ENCODE results near the gene COLQ. TPM values are rescaled to one million over a fixed set of nuclear protein-coding genes. Genes with fewer than 3 reads are reported as not detected.
"Not testable (repeated sequence)": the region's sequence is repeated elsewhere in the genome, so short reads cannot be mapped to it uniquely, and the experiment has no call there.

COLQ gene
- total RNA-seq = under 1 TPM; 0.48 to 0.74 TPM

DNA sequence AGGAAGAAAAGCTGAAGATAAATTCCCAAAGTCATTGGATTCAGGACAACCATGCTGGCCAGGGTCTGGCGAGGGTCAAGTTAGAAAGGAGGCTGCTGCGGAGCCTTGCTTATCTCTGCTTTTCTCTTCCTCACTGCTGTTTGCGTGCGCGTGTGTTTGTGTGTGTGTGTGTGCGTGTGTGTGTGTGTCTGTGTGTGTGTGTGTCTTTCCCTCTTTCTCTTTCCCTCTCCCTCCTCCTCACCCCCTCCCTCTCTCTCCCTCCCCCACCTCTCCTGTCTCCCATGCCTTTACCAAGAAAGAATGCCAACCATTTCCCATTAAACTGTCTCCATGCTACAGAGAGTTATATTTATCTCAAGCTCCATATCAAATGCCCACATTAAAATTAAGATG, at the start of gene COLQ:
Gene COLQ, minus strand, starts transcription at position 134 of the 393 bp plus-strand sequence. Its CDS starts 81 bp downstream, at position 53.
- Mint-ChIP-seq H3K9me3 (no peaks in the 10 kb centered on the region), H3K4me1 (peaks cover 14% of the 10 kb centered on the region), H3K27ac (no peak within 1 kb of the TSS), H3K36me3 (no peaks in the 10 kb centered on the region), H3K4me3 (no peak within 1 kb of the TSS), H3K27me3 (peaks cover 17% of the 10 kb centered on the region)
- DNase-seq = no peak

DNA sequence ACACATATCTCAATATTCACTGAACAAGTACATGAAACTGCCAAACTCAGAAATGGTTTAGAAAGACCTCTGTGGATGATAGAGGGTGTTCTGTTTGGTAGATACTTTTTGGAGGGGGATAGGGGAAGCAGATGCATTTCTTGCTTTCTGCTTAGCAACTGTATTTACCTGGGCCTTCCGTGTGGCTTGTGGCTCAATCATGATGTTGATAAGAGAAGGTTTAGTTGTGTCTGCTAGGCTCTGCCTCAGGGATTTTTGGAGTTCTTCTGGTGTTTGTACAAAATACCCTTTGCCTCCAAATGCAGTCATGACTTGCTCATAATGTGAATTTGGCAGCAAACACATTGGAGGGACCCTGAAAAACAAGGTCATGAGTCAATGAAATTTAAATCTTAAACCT, 41.7 kb upstream of the COLQ start:
- Mint-ChIP-seq H3K36me3 (peaks cover 6% of the 10 kb centered on the region), H3K9me3 (no peaks in the 10 kb centered on the region), H3K27ac (no peak overlapping the region), H3K27me3 (no peaks in the 10 kb centered on the region), H3K4me1 (no peaks in the 10 kb centered on the region), H3K4me3 (no peak overlapping the region)
- no peak for DNase-seq

DNA sequence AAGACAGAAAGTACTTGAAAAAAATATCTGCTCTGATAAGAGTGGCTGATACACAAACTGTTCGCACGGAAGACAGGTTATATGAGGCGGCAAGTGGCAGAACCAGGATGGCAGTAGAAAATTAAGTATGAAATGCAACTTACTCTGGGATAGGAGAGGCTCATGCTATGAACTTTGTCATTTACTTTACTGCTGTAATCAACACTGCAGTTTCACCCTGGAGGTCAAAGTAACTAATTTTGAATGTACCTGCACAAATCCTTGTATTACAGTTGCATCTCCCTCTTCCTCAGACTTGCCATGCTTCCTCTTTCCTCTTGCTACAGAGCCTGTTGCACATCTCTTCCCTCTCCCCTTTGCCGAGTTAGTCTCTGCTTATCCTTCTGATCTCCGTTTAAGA, 41.1 kb upstream of the COLQ start:
- peaks cover 6% of the 10 kb centered on the region for H3K36me3 Mint-ChIP-seq

DNA sequence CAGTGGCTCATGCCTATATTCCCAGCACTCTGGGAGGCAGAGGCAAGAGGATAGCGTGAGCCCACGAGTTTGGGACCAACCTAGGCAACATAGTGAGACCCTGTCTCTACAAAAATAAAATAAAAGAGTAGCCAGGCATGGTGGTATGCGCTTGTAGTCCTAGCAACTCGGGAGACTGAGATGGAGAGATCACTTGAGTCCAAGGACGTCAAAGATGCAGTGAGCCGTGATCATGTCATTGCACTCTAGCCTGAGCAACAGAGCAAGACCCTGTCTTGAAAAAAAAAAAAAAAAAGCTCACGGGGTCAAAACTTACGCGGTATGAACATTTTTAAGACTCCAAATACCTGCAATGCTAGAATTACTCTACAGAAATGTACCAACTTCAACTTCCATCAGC, 37.1 kb upstream of the COLQ start:
- peaks cover 19% of the 10 kb centered on the region for H3K4me1 Mint-ChIP-seq
- peaks cover 3% of the 10 kb centered on the region for H3K36me3 Mint-ChIP-seq
- H3K27me3 Mint-ChIP-seq = no peaks in the 10 kb centered on the region
- H3K9me3 Mint-ChIP-seq = no peaks in the 10 kb centered on the region
- no peak overlapping the region for H3K4me3 Mint-ChIP-seq
- DNase-seq = no peak
- no peak overlapping the region for H3K27ac Mint-ChIP-seq

More for the DNA sequence above, 41.1 kb upstream of the COLQ start:
- DNase-seq = no peak
- H3K27ac Mint-ChIP-seq = no peak overlapping the region
- H3K4me3 Mint-ChIP-seq = no peak overlapping the region
- H3K27me3 Mint-ChIP-seq = no peaks in the 10 kb centered on the region
- H3K9me3 Mint-ChIP-seq = no peaks in the 10 kb centered on the region
- H3K4me1 Mint-ChIP-seq = peaks cover 3% of the 10 kb centered on the region

- Mint-ChIP-seq H3K27me3 (no peaks in the 10 kb centered on the region), H3K4me1 (peaks cover 21% of the 10 kb centered on the region), H3K4me3 (no peak overlapping the region), H3K36me3 (no peaks in the 10 kb centered on the region), H3K9me3 (no peaks in the 10 kb centered on the region), H3K27ac (peak overlapping the region; percentile 60)
- DNase-seq = peak; percentile 65
Observed at GRCh38 chr3:15557511-15557946, 36.0 kb upstream of the COLQ start.

DNA sequence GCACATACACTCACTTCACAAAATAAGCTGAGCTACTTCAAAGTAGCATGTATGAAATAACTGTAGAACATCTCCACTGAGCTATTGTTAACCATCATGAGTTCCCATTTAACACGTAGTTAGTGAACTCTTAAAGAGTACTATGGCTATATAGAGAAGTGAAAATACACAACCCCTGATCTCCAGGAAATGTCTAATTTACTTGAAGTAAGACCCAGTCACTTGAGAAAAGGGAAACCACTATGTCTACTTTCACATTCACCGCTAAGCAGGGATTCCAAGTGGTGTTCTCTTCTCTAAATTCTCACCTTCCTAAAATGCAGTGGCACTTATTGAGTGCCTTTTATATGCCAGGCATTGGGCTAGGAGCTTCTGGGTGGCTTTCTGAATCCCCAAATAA, 35.0 kb upstream of the COLQ start:
- Mint-ChIP-seq H3K27ac (peak overlapping the region; percentile 80), H3K9me3 (no peaks in the 10 kb centered on the region), H3K36me3 (peaks cover under 1% of the 10 kb centered on the region), H3K4me1 (peaks cover 21% of the 10 kb centered on the region), H3K27me3 (no peaks in the 10 kb centered on the region), H3K4me3 (no peak overlapping the region)
- DNase-seq = no peak

DNA sequence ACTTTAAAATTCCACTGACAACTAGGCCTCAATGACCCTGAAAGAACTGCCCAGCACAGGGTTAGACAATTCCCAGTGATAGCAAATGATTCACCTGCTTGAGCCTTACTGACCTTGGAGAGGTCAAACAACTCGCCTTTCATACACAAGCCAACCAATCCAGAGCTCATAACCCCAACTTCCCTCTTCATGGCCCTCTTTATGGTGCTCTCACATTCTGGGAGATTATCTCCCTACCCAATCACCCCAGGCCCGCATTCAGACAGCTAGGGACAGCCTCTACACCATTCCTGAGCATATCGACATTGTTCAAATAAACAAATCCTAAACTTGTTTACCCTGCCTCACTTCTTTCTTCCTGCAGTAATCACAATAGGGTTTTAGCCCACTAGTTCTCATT, 32.2 kb upstream of the COLQ start:
- peak overlapping the region; percentile 44 for H3K27ac Mint-ChIP-seq
- H3K36me3 Mint-ChIP-seq = peaks cover 9% of the 10 kb centered on the region
- no peak overlapping the region for H3K4me3 Mint-ChIP-seq
- no peaks in the 10 kb centered on the region for H3K27me3 Mint-ChIP-seq
- H3K4me1 Mint-ChIP-seq = peaks cover 21% of the 10 kb centered on the region
- DNase-seq = no peak
- no peaks in the 10 kb centered on the region for H3K9me3 Mint-ChIP-seq

- no peaks in the 10 kb centered on the region for H3K27me3 Mint-ChIP-seq
- peaks cover 9% of the 10 kb centered on the region for H3K36me3 Mint-ChIP-seq
- peaks cover 18% of the 10 kb centered on the region for H3K4me1 Mint-ChIP-seq
- H3K4me3 Mint-ChIP-seq = no peak overlapping the region
- H3K27ac Mint-ChIP-seq = no peak overlapping the region
- no peak for DNase-seq
- peaks cover 2% of the 10 kb centered on the region for H3K9me3 Mint-ChIP-seq
Observed at GRCh38 chr3:15551902-15552301, 30.4 kb upstream of the COLQ start.

GRCh38 chr3:15549846-15550245, 28.3 kb upstream of the COLQ start:
- Mint-ChIP-seq H3K9me3 (peaks cover 10% of the 10 kb centered on the region), H3K36me3 (peaks cover 11% of the 10 kb centered on the region), H3K27me3 (no peaks in the 10 kb centered on the region), H3K4me3 (no peak overlapping the region), H3K4me1 (peaks cover 5% of the 10 kb centered on the region), H3K27ac (no peak overlapping the region)
- DNase-seq = no peak

GRCh38 chr3:15542614-15543013, 21.1 kb upstream of the COLQ start:
- H3K36me3 Mint-ChIP-seq = peaks cover 10% of the 10 kb centered on the region
- no peaks in the 10 kb centered on the region for H3K27me3 Mint-ChIP-seq
- H3K4me1 Mint-ChIP-seq = peaks cover 15% of the 10 kb centered on the region
- no peak for DNase-seq
- no peak overlapping the region for H3K4me3 Mint-ChIP-seq
- no peak overlapping the region for H3K27ac Mint-ChIP-seq
- peaks cover 10% of the 10 kb centered on the region for H3K9me3 Mint-ChIP-seq

- H3K4me1 Mint-ChIP-seq = peaks cover 26% of the 10 kb centered on the region
- no peak overlapping the region for H3K27ac Mint-ChIP-seq
- no peaks in the 10 kb centered on the region for H3K27me3 Mint-ChIP-seq
- H3K36me3 Mint-ChIP-seq = peaks cover 8% of the 10 kb centered on the region
- DNase-seq = no peak
- H3K4me3 Mint-ChIP-seq = no peak overlapping the region
- peaks cover 3% of the 10 kb centered on the region for H3K9me3 Mint-ChIP-seq
Observed at GRCh38 chr3:15541371-15541770, 19.9 kb upstream of the COLQ start.

DNA sequence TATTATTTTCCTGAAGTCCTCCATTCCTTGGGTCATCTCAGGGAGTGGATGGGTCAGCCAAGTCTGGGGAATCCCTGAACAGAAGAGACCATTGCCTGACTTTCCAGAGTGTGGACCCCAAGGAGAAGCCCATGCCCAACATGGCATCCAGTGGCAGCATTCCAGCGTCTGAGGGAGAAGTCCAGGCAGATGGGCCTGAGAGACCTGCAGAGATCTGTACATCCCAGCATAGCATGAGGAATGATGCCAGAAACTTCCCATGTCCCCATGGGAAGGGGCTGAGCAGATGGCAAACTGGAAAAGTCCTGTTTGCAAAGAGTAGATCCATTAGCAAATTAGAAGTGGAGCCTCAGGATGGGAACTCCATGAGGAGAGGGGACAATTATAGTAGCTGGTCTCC, 17.6 kb upstream of the COLQ start:
- H3K4me1 Mint-ChIP-seq = peaks cover 44% of the 10 kb centered on the region
- H3K4me3 Mint-ChIP-seq = no peak overlapping the region

GRCh38 chr3:15538345-15538744, 16.8 kb upstream of the COLQ start:
- Mint-ChIP-seq H3K4me3 (no peak overlapping the region), H3K4me1 (peaks cover 41% of the 10 kb centered on the region), H3K27me3 (no peaks in the 10 kb centered on the region), H3K36me3 (peaks cover 8% of the 10 kb centered on the region), H3K27ac (no peak overlapping the region), H3K9me3 (no peaks in the 10 kb centered on the region)
- DNase-seq = no peak

More for the DNA sequence above, 17.6 kb upstream of the COLQ start:
- Mint-ChIP-seq H3K9me3 (no peaks in the 10 kb centered on the region), H3K27me3 (no peaks in the 10 kb centered on the region), H3K36me3 (peaks cover 8% of the 10 kb centered on the region), H3K27ac (no peak overlapping the region)
- DNase-seq = no peak

DNA sequence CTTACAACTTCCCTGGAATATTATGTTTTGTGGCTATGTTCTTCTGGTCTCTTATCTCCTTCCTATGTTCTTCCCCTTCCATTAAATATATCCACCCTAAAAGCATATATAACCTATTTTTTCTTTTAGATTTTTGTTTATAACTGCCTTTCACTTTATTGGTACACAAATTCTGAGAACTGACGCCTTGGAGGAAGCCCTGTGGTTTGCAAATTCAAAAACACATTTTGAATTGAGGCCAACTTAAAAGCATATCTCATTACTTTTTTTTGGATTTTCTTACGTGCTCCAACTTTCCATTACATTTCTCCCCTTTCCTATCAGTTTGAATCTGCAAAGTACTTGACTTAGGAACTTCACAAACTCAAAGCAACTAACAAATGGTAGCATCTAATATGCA, 15.3 kb upstream of the COLQ start:
- no peak for DNase-seq
- Mint-ChIP-seq H3K36me3 (peaks cover 8% of the 10 kb centered on the region), H3K4me1 (peaks cover 41% of the 10 kb centered on the region), H3K9me3 (no peaks in the 10 kb centered on the region), H3K27ac (peak overlapping the region; percentile 52), H3K4me3 (no peak overlapping the region), H3K27me3 (no peaks in the 10 kb centered on the region)

GRCh38 chr3:15535732-15536131, 14.2 kb upstream of the COLQ start:
- H3K4me1 Mint-ChIP-seq = peaks cover 41% of the 10 kb centered on the region
- peak overlapping the region; percentile 65 for H3K27ac Mint-ChIP-seq
- no peaks in the 10 kb centered on the region for H3K9me3 Mint-ChIP-seq
- peak overlapping the region; percentile 40 for H3K4me3 Mint-ChIP-seq
- DNase-seq = peak; percentile 57
- H3K36me3 Mint-ChIP-seq = peaks cover 8% of the 10 kb centered on the region
- no peaks in the 10 kb centered on the region for H3K27me3 Mint-ChIP-seq

DNA sequence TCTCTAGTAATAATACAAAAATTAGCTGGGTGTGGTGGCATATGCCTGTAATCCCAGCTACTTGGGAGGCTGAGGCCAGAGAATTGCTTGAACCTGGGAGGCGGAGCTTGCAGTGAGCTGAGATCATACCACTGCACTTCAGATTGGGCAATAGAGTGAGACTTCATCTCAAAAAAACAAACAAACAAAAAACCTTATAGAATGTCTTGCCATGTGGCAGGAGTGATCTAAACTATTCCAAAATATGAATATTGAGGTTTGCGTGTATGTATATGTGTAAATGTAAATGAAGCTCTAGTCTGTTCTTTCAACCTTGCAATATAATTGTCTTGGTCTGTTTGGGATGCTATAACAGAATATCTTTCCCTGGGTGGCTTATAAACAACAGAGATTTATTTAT, 11.1 kb upstream of the COLQ start:
- not testable (repeated sequence) for H3K27ac Mint-ChIP-seq, DNase-seq, H3K9me3 Mint-ChIP-seq, H3K36me3 Mint-ChIP-seq, H3K27me3 Mint-ChIP-seq, H3K4me3 Mint-ChIP-seq
- H3K4me1 Mint-ChIP-seq = peaks cover 42% of the 10 kb centered on the region

GRCh38 chr3:15531346-15531745, 9.8 kb upstream of the COLQ start:
- no peak for DNase-seq
- H3K27ac Mint-ChIP-seq = no peak overlapping the region
- H3K4me3 Mint-ChIP-seq = no peak overlapping the region
- no peaks in the 10 kb centered on the region for H3K27me3 Mint-ChIP-seq
- H3K36me3 Mint-ChIP-seq = no peaks in the 10 kb centered on the region
- no peaks in the 10 kb centered on the region for H3K9me3 Mint-ChIP-seq
- H3K4me1 Mint-ChIP-seq = peaks cover 31% of the 10 kb centered on the region
